ENCODE data around the gene CDK16.

CDK16 gene

GRCh38 chrX:47218280-47218919 lies at the start of gene CDK16:
Gene CDK16 (plus strand): TSS chrX:47218681. CDS start chrX:47223558, 4,877 bp downstream.
- peak; percentile 84 for DNase-seq

- no peak for DNase-seq
Observed at GRCh38 chrX:47169273-47169672, 49.2 kb upstream of the CDK16 start.

DNA sequence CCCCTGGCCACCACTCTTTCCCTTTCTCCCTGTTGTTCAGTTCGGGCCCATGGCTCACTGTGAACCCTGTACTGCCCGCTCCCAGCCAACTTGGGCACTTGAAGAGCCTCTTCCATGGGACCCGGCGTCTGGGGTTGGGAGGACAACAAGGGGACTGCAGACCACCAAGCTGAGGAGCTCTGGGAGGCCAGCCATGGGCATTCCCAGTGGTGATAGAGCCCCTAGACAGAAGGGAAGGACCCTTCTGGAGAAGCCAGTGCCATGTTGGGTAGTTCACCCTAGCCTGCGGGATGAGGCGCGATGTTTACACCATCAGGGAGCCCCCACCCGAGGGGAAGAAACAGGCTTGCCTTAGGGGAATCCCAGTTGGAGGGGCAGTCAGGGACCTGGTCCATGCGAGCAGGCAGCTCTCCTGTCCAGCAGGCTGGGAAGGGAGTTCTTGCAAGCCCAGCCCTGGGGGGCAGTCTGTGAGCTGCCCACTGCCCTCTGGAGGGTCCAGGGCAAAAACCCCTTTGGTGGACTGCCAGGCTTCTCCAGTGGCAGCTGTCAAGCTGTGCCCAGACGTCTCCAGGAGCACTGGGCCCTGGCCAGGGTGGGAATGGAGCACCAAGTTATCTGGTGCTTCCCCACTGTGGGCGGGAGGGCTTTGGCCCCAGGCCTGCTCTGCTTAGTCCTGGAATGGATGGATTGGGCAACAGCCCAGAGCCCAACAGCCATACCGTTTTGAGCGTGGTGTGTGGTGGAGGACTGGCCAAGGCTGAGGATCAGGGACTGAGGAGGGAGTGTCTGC lies 48.6 kb upstream of the CDK16 start:
- DNase-seq, result no peak

DNA sequence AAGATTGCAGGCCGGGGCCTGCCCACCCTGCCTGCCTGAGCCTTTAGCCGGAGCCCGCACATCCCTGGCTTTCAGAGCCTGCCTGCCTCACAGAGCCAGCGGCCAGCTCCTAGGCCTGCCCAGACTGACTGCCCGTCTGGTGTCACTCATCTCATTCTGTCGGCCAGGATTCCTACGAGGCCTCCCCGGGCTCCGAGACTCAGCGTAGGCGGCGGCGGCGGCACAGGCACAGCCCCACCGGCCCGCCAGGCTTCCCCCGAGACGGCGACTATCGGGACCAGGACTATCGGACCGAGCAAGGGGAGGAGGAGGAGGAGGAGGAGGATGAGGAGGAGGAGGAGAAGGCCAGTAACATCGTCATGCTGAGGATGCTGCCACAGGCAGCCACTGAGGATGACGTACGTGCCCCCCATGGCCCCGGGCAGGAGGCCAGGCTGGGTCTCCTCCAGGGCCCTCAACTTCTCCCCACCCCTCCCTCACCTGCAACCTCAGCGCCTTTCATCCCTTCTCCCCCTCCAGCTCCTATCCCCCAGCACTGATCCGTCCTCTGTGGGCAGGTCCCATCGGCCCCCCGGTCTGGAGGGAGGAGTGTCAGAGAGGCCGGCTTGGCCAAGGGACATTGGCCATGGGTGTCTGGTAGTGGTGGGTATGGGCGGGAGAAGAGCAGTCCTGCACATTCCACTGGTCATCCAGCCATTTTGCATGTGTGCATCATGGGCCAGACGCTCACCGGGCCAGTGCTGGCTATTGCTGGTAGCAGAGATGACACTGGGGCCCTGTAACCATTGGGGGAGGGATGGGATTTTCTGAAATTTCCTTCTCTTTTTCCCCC lies 47.4 kb upstream of the CDK16 start:
- DNase-seq, result no peak

- DNase-seq, result no peak
Observed at GRCh38 chrX:47171996-47172395, 46.5 kb upstream of the CDK16 start.

GRCh38 chrX:47172549-47172948 lies 45.9 kb upstream of the CDK16 start:
- DNase-seq, result no peak

- DNase-seq, result no peak
Observed at GRCh38 chrX:47172971-47173792, 45.3 kb upstream of the CDK16 start.

DNA sequence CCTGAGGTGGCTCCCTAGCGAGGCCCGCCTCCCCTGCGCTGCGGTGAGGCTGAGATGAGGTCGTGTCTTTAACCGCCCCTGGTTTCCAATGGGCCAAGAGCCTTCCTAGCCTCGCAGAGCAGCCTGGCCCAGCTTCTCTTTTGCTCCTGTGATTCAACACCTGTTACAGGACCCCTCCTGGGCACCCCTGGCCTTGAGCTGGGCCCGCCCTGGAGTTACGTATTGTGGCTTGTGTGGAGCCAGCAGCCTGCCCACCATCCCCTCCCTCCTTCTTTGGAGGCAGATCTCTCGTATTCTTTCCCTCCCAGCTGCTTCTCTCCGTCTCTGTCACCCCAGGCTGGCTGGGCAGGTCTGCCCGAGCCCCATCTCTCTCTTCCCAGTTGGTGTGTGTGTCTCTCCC lies 44.1 kb upstream of the CDK16 start:
- DNase-seq, result no peak

- no peak for DNase-seq
Observed at GRCh38 chrX:47174846-47175587, 43.5 kb upstream of the CDK16 start.

DNA sequence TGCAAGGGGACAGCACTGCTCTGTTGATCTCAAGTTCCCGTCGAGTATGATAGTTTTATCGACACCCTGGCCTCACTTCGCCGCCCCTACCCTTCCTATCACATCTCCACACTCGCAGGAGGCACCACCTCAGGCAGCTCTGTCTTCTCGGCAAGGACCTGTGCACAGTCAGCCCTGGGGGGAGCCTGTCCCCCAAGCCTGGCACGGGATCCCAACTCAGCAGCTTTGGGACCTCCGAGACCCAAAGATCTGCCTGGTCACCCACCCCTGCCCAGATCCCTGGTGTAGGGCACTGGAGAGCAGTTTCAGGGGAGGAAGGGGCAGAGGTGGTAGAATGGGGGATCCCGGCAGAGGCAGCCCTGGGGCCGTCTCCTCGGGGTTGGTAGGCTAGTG lies 42.9 kb upstream of the CDK16 start:
- DNase-seq, result no peak

- no peak for DNase-seq
Observed at GRCh38 chrX:47176101-47176740, 42.3 kb upstream of the CDK16 start.

DNA sequence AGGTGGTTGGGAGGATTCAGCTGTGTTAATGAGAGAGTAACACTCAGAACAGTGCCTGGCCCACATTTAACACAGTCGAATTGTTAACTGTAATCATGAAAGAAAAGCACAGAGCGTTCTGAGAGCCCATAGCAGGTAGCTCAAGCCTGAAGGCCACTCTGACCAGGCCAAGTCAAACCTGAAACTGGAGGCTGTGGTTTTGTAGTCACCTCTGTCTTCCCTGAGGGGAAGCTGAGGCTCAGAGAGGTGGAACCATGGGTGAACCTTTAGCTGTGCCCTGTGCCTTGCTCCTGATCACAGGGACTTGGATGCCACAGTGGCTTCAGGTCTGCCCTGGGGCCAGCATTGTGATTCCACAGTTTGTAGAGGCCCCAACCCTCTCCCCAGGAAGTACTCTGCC lies 41.4 kb upstream of the CDK16 start:
- DNase-seq, result no peak

DNA sequence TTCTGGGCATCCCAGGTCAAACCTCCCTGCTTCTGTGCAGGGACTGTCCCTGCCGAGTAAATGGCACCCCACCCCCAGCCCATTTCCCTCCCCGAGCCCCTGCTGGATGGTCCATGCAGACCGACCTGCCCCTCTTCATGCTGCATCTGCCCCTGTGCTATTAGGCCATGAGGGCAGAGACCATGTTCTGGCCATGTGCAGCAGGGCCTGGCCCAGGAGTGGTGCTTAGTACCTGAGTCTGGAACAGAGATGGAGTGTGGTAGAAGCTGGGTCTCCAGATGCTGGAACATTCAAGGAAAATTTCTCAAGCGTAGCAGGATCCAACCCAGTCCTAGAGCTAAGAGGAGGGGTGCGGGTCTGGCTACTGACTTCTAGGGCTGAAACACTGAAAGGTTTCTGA lies 40.1 kb upstream of the CDK16 start:
- DNase-seq, result no peak

DNA sequence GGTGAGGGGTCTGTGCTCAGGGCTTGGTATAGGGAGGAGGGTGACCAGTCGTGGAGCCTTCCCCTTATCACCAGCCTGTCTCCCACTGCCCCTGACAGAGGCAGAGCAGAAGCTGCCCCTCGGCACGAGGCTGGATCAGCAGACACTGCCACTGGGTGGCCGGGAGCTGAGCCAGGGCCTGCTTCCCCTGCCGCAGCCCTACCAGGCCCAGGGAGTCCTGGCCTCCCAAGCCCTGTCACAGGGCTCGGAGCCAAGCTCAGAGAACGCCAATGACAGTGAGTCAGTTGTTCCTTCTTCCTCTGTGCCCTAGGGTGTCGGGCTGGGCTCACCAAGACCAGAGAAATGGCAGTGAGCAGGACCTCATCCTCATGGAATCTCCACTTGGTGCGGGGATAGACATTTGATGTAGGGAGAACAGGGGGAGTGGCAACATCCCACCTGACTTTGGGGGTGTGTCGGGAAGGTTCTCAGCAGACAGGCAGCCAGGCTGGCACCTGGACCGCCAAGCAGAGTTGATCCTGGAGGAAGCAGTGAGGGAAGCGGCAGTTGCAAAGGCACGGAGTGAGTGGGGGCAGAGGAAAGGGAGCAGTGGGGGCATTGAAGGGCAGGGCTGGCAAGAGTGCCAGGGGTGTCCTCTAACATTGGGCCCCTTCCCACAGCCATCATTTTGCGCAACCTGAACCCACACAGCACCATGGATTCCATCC lies 39.1 kb upstream of the CDK16 start:
- no peak for DNase-seq

GRCh38 chrX:47179928-47180255 lies 38.6 kb upstream of the CDK16 start:
- DNase-seq, result no peak

- no peak for DNase-seq
Observed at GRCh38 chrX:47180346-47180745, 38.1 kb upstream of the CDK16 start.

DNA sequence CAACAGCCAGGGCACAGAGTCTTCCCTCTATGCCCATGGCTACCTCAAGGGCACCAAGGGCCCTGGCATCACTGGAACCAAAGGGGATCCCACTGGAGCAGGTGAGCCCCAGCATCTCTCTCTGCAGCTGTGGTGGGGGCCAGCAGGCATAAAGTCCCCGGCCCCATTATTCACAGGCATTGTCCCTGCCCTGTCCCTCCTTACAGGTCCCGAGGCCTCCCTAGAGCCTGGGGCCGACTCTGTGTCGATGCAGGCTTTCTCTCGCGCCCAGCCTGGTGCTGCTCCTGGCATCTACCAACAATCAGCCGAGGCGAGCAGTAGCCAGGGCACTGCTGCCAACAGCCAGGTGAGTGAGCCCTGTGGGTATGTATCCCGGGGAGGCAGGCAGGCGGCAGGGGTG lies 37.2 kb upstream of the CDK16 start:
- DNase-seq, result no peak

GRCh38 chrX:47182106-47182700 lies 36.3 kb upstream of the CDK16 start:
- DNase-seq, result no peak

GRCh38 chrX:47184486-47184885 lies 34.0 kb upstream of the CDK16 start:
- DNase-seq, result no peak

DNA sequence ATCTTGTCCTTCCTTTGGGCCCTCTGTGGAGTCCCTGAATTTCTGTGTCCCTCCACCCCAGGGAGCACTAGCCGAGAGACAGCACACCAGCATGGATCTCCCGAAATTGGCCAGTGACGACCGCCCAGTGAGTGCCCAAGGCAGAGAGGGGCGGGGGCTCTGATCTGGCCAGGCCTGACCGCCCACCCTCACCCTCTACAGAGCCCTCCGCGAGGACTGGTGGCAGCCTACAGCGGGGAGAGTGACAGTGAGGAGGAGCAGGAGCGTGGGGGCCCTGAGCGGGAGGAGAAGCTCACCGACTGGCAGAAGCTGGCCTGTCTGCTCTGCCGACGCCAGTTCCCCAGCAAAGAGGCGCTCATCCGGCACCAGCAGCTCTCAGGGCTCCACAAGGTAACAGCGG lies 33.2 kb upstream of the CDK16 start:
- DNase-seq, result no peak
